Esophagus mucosa (tissue), 1 donor: ENCODE results near the gene ZNF440. TPM values are rescaled to one million over a fixed set of nuclear protein-coding genes. Genes with fewer than 3 reads are reported as not detected.
"Not testable (repeated sequence)": the region's sequence is repeated elsewhere in the genome, so short reads cannot be mapped to it uniquely, and the experiment has no call there.

Experiments
- ATAC-seq: fragments of 200-7000 bp; cut with Tn5 transposase; one replicate; pipeline ENCODE4 v1.9.1; 2020
- total RNA-seq: library from RNA; stranded (reverse); gene quantifications from one replicate; pipeline ENCODE4 v1.2.4, GENCODE V29; 2023
- donor health status: DM: yes; HTN: yes; CAD: no.

ZNF440 gene
- total RNA-seq, result 15.4 TPM

- peak; percentile 99 for ATAC-seq
These were observed at the start of gene ZNF440 for GRCh38 chr19:11814029-11814699. Gene ZNF440 (plus strand): TSS chr19:11814273. CDS start chr19:11814448, 175 bp downstream.

GRCh38 chr19:11766597-11767591, 47.2 kb upstream of the ZNF440 start, which contains the start of gene ZNF441:
Gene ZNF441 (plus strand): TSS chr19:11767000. CDS start chr19:11767194, 194 bp downstream.
- peak; percentile 100 for ATAC-seq

- ATAC-seq, result no peak
These were observed 46.4 kb upstream of the ZNF440 start for GRCh38 chr19:11767633-11768133.

- no peak for ATAC-seq
These were observed 44.1 kb upstream of the ZNF440 start for GRCh38 chr19:11769995-11770394.

- not testable (repeated sequence) for ATAC-seq
These were observed 42.6 kb upstream of the ZNF440 start for GRCh38 chr19:11771520-11771919.

- not testable (repeated sequence) for ATAC-seq
These were observed 37.4 kb upstream of the ZNF440 start for GRCh38 chr19:11776669-11777068.

- ATAC-seq, result no peak
These were observed 33.5 kb upstream of the ZNF440 start for GRCh38 chr19:11780431-11781020.

- ATAC-seq, result no peak
These were observed 32.6 kb upstream of the ZNF440 start for GRCh38 chr19:11781295-11782057.

- no peak for ATAC-seq
These were observed 30.3 kb upstream of the ZNF440 start for GRCh38 chr19:11783767-11784166.

- no peak for ATAC-seq
These were observed 29.7 kb upstream of the ZNF440 start for GRCh38 chr19:11784356-11784755.

- ATAC-seq, result no peak
These were observed 26.5 kb upstream of the ZNF440 start for GRCh38 chr19:11787536-11787935.

- ATAC-seq, result no peak
These were observed 21.1 kb upstream of the ZNF440 start for GRCh38 chr19:11792942-11793341.

GRCh38 chr19:11797491-11797890, 16.6 kb upstream of the ZNF440 start:
- ATAC-seq, result peak; percentile 97

GRCh38 chr19:11798391-11799330, 15.4 kb upstream of the ZNF440 start, which contains the start of gene ZNF491:
Gene ZNF491 (plus strand): TSS chr19:11798523. CDS start chr19:11805954, 7,431 bp downstream.
- ATAC-seq, result peak; percentile 97

GRCh38 chr19:11806354-11807098, 7.5 kb upstream of the ZNF440 start:
- no peak for ATAC-seq

- ATAC-seq, result no peak
These were observed 7.0 kb upstream of the ZNF440 start for GRCh38 chr19:11807099-11807380.

GRCh38 chr19:11813703-11814028, 407 bp upstream of the ZNF440 start:
- ATAC-seq, result no peak

- ATAC-seq, result peak; percentile 37
These were observed 595 bp downstream of the ZNF440 start for GRCh38 chr19:11814700-11815035.

- peak; percentile 43 for ATAC-seq
These were observed 7.5 kb downstream of the ZNF440 start for GRCh38 chr19:11821474-11822109.
